D341Med (cell line): ENCODE measurements around the gene BAK1.
"Not testable (repeated sequence)": the region's sequence is repeated elsewhere in the genome, so short reads cannot be mapped to it uniquely, and the experiment has no call there.

Source experiments
- DNase-seq: peaks from one replicate; pipeline ENCODE4 v3.0.0; 2012; ENCODE audit warnings: low spot score

The BAK1 gene

DNA sequence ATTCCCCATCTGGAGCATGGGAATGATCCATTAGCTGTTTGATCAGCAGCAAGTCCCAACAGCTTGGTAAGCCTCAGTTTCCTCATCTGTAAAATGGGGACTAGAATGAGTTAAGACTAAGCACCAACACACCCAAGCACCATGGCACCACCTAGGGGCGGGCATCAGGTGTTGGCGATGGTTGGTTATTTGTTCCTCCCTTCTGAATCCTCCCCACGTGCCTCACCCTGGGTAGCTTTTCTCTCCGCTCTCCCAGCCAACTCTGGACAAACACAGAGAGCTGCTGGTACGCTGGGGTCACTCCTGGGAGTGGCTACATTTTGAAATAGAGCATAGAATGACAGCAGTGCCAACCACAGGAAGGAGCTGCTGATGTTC is 27.7 kb upstream of the BAK1 start:
- no peak for DNase-seq

DNA sequence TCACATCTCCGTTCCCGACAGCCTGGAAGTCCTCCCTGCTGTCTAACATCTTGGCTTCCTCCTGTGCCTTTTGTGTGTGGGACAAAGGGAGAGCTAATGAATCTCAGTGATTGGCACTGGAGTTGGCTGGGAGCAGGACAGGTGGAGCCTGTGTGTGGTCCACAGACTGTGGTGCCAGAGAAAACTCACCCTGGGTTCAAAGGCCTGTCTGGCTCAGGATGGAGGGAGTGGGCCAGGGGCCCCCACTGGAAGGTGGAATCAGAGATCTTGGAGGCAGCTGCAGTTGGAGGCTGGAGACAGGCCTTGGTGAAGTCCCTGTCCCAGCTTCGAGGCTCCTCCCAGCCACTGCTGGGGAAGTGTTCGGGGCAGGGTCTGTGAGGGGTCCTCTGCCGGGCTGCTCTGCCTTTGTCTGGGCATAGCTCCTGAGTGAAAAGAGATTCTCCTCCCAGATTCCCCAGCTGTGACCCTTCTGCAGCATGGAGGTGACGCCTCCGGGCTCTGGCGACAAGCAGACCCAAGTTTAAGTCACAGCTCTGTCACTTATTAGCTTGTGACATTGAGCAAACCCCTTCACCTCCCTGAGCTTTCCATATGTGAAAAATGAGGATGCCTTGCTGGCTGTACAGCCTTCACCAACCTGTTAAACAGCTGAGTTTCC is 27.2 kb upstream of the BAK1 start:
- no peak for DNase-seq

GRCh38 chr6:33606642-33607041 is 26.6 kb upstream of the BAK1 start:
- DNase-seq = no peak

- DNase-seq = no peak
These were observed 25.1 kb upstream of the BAK1 start for GRCh38 chr6:33604941-33605854.

- no peak for DNase-seq
These were observed 22.1 kb upstream of the BAK1 start for GRCh38 chr6:33602180-33602579.

DNA sequence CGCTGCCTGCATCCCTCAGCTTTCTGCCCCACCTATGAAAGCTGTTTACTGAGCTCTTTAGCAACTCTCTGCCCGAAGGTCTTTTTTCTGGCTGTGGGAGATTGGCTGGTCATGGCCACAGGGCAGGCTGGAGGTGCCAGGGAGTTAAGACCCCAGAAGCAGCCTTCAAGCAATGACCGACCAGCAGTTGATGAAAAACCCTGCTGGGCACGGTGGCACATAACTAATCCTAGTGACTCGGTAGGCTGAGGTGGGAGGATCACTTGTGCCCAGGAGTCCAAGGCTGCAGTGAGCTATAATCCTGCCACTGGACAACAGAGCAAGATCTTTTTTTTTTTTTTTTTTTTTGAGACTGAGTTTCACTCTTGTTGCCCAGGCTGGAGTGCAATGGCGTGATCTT is 20.7 kb upstream of the BAK1 start:
- no peak for DNase-seq

DNA sequence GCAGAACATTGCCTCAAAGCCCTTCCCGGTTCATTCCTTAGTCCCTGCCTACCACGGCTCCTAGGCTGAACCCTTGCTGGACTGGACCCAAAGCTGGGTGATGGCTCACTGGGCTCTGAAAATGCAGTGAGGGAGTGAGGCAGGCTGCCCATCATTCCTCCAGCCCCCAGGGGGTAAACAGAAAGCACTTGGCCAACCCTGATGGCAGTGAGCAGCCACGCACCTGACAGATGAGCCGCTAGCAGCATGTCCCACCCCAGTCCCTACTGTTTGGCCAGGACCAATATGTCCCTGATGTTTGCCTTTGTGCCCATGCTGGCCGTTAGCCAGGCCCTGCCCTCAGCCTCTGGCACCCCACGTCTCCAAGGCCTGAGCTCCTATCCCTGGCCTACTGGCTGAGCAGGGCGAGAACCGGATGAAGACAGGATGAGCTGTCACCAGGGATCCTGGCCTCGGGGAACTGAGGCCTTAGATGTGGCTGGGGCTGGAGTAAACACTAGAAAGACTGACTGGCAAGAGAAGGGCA is 19.4 kb upstream of the BAK1 start:
- no peak for DNase-seq

GRCh38 chr6:33597551-33598322 is 17.7 kb upstream of the BAK1 start:
- DNase-seq = no peak

DNA sequence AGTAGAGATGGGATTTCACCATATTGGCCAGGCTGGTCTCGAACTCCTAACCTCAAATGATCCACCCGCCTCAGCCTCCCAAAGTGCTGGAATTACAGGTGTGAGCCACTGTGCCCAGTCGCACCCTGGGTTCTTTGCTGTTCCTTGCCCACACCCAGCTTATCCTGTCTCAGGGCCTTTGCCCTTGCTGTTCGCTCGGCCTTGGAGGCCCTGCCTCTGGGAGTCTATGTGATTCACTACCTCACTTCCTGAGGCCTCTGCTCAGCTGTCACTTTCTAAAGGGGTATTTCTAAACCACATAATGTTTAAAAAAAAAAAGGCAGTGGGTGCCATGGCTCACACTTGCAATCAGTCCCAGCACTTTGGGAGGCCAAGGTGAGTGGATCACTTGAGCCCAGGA is 16.8 kb upstream of the BAK1 start:
- not testable (repeated sequence) for DNase-seq

DNA sequence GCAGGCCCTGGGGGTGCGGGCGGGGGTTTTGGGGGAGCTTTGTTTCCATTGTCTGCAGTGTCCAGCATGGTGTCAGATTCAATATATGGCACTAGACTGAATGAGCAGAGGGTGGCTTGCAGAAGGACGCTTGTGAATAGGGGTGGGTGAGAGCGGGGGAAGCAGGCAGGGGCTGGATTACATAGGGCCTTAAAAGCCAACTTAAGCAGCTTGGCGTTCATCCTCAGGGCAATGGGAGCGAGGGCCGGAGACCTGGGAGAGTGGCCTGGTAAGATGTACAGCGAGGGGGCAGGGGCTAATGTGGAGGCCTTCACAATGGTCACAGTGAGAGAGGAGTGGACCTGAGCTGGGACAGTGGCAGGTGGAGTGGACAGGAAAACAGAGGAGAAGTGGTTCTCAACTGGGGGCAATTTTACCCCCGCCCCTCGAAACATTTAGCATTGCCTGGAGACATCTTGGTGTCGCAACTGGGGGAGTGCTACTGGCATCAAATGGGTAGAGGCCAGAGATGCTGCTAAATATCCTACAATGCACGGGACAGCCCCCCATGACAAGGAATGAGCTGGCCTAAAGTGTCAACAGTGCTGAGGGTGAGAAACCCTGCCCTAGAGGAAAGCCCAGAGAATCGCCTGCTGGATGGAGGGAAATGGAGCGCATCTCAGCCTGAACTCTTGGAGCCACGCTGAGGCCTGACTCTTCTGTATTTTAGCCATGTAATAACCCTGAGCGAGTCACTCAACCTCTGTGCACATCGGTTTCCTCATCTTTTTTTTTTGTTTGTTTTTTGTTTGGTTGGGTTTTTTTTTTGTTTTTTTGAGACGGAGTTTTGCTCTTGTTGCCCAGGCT is 15.1 kb upstream of the BAK1 start:
- no peak for DNase-seq

- DNase-seq = no peak
These were observed 13.3 kb upstream of the BAK1 start for GRCh38 chr6:33593414-33593727.

- DNase-seq = no peak
These were observed 12.7 kb upstream of the BAK1 start for GRCh38 chr6:33592595-33593413.

DNA sequence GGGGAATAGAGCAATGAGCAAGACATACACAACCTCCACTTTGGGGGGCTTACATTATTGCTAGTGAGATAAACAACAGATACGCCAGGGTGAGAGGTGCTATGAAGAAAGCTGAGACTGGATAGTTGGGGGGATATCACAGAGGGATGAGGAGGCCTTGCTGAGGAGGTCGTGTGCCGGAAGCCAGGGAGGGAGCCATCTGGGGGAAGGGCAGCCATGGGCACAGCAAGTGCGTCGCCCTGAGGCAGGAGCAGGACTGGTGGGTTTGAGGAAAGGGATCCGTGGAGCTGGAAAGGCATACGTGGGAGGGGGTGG is 12.2 kb upstream of the BAK1 start:
- no peak for DNase-seq

- DNase-seq = no peak
These were observed 11.5 kb upstream of the BAK1 start for GRCh38 chr6:33591424-33592032.

- no peak for DNase-seq
These were observed 10.6 kb upstream of the BAK1 start for GRCh38 chr6:33590531-33591198.

DNA sequence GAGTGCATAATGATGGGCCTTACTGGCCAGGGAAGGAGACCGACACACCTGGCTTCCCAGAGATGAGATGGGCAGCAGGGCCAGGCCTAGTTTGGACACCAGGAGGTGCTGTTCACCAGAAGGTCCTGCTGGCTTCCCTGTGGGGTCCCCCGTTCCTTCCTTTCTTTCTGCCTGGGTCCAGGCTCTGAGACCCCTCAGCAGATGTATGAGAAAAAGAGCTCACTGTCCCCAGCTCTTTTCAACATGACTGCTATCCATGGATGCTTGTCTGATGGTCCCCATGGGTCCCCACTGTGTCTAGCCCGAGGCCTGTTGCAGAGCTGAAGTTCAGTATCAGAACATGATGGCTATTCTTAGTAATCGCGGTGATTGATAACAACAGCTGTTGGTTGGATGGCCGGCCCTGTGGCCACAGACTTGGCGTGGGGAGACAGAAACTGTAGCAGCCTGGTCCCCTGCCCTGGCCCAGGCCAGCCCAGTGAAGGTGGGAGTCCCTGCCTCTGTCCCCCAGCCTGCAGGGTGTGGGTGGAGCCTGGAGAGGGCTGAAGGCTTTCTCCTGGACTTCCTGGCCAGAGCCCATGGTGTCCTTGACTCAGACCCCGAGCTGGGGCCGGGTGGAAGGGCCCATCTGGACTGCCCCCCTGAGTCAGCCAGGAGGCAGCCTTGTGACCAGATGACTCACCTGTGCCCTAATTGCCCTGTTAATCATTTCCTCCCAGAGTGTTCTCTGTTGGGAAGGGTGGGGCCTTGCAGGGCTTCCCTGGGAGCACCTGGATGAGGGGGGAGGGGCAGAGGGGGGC is 9.9 kb upstream of the BAK1 start:
- DNase-seq = peak; percentile 80

- no peak for DNase-seq
These were observed 9.3 kb upstream of the BAK1 start for GRCh38 chr6:33589392-33589730.

- DNase-seq = no peak
These were observed 8.8 kb upstream of the BAK1 start for GRCh38 chr6:33588894-33589293.

GRCh38 chr6:33587529-33587928 is 7.5 kb upstream of the BAK1 start:
- no peak for DNase-seq
